GM21786 (cell line): ENCODE data around the gene ATP2C1.
A peak's percentile ranks its signal among the peaks of the same experiment; 100 is the strongest.
"Not testable (repeated sequence)": the region's sequence is repeated elsewhere in the genome, so short reads cannot be mapped to it uniquely, and the experiment has no call there.

ENCODE experiments used
- ATAC-seq: cut with Tn5 transposase; IDR thresholded peaks from one replicate; pipeline ENCODE4 v1.9.1; 2021; ENCODE audit not compliant: unreplicated experiment

The ATP2C1 gene

GRCh38 chr3:130935761-130936492 lies 42.0 kb downstream of the ATP2C1 start:
- ATAC-seq, result no peak

DNA sequence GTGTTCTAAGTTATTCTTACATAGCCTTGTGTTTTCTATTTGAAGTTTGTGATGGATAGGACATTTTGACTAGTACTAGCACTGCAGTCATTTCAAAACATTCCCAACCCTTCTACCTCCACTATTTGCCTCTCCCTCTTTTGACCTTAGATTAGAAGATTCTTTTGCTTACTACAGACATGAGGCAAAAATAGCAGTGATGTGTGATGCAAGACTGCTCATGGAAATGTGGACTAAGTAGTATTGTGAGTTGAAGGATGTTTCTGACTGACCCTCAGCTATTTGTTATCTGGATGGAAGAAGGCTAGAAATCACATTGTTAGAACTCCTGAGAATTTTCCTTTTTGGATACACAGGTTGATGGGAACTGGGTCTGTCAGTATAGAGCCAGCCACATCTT lies 45.9 kb downstream of the ATP2C1 start:
- no peak for ATAC-seq

- ATAC-seq, result no peak
Measured at GRCh38 chr3:130941793-130942192, 47.9 kb downstream of the ATP2C1 start.

DNA sequence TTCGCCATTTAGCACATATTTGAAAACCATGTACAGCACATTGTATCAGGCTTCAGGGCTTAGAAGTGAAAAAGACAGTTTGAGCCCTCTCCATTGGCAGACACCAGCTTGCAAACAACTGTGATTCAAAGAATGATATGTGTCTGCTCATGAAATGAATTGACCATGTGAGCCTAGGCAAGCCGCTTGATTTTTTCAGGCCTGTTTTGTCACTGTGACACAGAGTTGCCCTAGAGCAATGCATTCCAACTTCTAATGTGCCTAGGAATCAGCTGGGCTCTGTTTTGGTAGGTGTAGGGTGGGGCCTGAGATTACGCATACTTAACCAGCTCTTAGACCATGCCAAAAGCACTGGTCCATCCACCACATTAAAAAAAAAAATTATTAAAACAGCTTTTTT lies 53.0 kb downstream of the ATP2C1 start:
- no peak for ATAC-seq

DNA sequence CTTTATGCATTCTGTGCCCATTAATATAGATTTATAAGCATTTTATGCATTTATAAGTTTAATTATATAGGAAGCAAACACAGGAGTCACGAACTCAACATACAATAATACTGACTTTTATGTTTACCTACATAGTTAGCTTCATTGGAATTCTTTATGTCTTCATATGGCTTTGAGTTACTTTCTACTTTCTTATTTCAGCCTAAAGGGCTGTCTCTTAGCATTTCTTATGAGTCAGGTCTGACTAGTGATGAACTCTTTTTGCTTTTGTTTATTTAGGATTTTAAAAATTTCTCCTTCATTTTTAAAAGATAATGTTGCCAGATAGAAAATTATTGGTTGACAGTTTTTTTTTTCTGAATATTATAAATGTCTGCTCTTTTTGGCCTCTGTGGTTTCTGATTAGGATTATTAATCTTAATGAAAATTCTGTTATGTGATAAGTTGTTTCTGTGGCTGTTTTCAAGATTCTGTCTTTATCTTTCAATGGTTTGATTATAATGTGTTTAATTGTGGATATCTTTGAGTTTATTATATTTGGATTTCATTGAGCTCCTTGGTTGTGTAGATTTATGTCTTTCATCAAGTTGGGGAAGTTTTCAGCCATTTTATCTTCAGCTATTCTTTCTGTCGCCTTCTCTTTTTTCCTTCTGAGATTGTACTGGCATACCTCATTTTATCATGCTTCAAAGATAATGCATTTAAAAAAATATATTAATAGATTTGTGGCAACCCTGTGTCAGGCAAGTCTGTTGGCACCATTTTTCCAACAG lies 54.3 kb downstream of the ATP2C1 start:
- ATAC-seq, result no peak

DNA sequence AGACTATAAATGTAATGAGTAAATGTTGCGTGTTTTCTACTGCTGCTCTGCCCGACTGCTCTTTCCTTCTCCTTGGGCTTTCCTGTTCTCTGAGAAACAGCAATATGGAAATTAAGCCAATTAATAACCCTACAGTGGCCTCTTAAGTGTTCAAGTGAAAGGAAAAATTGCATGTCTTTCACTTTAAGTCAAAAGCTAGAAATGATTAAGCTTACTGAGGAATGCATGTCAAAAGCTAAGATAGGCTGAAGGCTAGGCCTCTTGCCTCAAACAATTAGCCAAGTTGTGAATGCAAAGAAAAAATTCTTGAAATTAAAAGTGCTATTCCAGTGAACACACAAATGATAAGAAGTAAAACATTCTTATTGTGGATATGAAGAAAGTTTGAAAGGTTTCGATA lies 55.0 kb downstream of the ATP2C1 start:
- ATAC-seq, result peak; percentile 59

DNA sequence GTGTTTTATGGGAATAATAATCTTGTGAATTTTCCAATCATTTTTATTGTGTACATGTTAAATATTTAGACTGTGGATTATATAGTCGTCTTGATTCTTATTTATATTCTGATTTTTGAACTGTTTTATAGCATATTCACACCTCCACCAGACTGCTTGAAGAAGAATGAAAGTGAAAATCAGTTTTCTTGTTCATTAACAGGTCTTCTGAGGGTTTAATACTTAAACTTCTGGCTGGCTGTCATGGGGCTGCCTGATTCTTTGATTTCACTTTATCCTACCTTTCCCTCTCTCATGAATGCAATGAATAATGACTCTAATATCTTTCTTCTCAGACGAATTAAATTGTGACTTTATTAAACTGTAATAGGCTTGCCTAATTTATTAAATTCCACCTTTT lies 56.2 kb downstream of the ATP2C1 start:
- peak; percentile 84 for ATAC-seq

GRCh38 chr3:130950641-130951040 lies 56.8 kb downstream of the ATP2C1 start:
- ATAC-seq, result no peak

DNA sequence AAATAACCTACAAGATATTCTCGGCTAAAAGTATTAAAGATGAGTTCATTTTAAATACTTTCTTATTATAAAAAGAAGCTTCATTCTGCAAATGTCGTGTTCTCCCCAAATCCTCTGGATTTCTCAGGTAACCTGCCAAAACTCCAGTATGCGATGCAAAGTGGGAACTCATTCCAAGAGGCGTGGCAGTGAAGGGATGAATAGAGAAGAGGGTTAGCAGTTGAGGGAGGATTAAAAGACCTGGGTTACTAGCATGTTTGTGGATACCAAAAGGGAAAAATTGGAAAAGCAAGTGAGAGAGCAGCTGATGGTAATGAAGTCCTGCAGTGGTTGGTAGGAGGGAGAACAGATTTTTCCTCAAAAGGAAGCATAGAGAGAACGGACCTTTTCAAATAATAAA lies 61.6 kb downstream of the ATP2C1 start:
- ATAC-seq, result no peak

DNA sequence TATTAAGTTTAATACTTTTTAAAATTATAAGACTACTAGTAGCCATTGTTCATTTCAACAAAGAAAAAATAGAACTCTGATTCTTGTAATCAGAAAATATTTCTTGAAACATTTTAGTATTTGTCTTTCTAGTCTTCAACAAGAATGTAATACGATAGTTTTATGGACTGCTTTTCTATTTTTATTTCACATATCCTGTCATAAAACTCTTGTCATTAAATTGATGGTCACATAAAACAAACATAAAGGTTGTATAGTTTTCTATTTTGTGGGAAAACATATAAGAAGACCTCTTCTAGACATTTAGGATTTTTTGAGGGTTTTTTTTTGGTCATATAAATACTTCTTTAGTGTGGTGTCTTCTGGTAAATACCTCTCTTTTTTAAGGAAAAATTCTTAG lies 62.4 kb downstream of the ATP2C1 start:
- ATAC-seq, result no peak

GRCh38 chr3:130956721-130957120 lies 62.8 kb downstream of the ATP2C1 start:
- no peak for ATAC-seq

- no peak for ATAC-seq
Measured at GRCh38 chr3:130960139-130960795, 66.4 kb downstream of the ATP2C1 start.

- no peak for ATAC-seq
Measured at GRCh38 chr3:130961458-130961857, 67.6 kb downstream of the ATP2C1 start.

GRCh38 chr3:130963444-130963843 lies 69.6 kb downstream of the ATP2C1 start:
- ATAC-seq, result no peak

- ATAC-seq, result no peak
Measured at GRCh38 chr3:130963878-130964277, 70.0 kb downstream of the ATP2C1 start.

DNA sequence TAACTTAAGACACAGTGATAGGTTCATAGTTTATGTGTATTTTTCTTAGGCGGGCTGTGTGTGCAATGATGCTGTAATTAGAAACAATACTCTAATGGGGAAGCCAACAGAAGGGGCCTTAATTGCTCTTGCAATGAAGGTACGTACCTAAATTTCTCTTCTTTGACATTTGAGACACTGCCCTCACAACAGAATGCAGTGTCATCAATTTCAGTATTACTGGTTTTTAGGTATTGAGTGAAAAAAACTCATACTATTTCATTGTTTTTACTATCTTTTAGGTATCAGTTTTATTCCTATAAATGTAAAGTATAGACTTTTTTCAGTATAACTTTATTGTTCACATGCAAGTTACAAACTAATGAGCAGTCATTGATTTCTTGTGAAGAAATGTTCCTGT lies 73.4 kb downstream of the ATP2C1 start:
- no peak for ATAC-seq

GRCh38 chr3:130968221-130968620 lies 74.3 kb downstream of the ATP2C1 start:
- ATAC-seq, result no peak

DNA sequence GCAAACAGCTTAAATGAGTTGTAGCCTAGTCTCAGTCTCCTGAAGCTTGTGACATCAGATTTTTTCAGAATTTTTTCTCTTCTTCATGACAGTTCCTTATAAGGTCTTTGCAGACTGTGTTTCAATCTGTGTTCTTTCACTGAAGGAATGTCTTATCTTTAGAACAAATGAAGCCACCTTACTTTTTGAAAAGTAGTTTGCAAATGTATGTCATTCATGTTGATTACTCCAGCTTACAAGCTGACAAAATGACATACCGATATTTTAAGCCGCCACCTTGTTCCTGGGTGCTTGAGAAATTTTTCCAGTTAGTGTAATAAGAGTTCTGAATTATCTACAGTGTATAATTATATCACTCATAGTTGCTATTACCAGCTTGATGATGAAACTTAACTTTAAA lies 75.7 kb downstream of the ATP2C1 start:
- ATAC-seq, result no peak

DNA sequence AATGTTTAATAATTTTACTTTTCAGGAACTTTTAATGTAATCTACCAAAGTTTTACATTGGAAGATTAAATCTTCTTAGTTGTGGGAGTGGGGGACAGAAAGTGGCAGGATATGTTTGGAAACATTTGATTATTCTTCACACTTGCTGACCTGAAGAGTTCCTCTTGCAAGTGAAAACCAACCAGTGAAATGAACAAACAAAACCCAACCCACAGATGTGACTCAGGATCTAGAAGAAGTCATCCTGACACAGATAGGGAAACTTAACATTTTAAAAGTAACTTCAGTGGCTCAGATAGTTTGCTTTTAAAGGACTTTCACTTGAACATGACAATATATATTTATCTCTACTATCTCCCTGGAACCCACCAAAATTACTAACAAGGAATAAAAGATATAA lies 77.3 kb downstream of the ATP2C1 start:
- no peak for ATAC-seq

- ATAC-seq, result not testable (repeated sequence)
Measured at GRCh38 chr3:130972592-130972991, 78.7 kb downstream of the ATP2C1 start.

GRCh38 chr3:130973406-130973805 lies 79.5 kb downstream of the ATP2C1 start:
- no peak for ATAC-seq

DNA sequence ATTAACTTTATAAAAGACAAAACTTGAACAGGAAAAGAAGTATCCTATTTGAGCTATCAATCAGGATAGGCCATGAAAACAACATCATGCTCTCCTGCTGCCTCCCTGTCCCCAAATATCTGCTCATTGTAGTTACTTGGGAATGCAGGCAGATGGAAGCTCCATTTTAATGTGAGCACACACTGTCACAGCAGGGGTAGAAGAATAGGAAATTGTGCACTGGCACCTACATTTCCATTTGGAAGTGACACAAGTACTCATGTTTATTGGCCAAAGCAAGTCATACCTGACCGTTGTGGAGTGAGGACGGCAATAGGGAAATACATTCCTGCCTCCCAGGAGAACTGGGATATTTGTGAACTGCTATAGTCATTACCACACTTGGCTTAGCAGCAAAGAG lies 80.3 kb downstream of the ATP2C1 start:
- no peak for ATAC-seq
